ENCODE results near the gene ENTPD1.
"Not testable (repeated sequence)": the region's sequence is repeated elsewhere in the genome, so short reads cannot be mapped to it uniquely, and the experiment has no call there.

Gene ENTPD1

DNA sequence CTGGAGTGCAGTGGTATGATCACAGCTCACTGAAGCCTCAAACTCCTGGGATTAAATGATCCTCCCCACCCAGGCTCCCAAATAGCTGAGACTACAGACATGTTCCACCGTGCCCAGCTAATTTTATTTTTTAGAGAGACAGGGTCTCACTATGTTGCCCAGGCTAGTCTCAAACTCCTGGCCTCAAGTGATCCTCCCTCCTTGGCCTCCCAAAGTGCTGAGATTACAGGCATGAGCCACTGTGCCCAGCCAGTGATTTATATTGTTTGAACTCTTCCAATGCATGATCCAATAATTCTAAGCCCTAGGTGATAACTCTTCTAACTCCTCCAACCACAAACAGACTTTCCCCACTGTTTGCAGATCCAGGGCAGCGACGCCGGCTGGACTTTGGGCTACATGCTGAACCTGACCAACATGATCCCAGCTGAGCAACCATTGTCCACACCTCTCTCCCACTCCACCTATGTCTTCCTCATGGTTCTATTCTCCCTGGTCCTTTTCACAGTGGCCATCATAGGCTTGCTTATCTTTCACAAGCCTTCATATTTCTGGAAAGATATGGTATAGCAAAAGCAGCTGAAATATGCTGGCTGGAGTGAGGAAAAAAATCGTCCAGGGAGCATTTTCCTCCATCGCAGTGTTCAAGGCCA, 110.0 kb downstream of the ENTPD1 start:
- no peak for DNase-seq (ENCODE audit: low spot score)

DNA sequence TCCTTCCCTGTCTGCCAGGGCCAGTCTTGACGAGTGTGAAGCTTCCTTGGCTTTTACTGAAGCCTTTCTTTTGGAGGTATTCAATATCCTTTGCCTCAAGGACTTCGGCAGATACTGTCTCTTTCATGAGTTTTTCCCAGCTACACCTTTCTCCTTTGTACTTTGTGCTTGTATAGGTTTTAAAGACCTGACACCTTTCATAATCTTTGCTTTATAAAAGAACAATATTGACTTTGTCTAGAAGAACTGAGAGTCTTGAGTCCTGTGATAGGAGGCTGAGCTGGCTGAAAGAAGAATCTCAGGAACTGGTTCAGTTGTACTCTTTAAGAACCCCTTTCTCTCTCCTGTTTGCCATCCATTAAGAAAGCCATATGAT, 110.5 kb downstream of the ENTPD1 start:
- no peak for DNase-seq (ENCODE audit: low spot score)

DNA sequence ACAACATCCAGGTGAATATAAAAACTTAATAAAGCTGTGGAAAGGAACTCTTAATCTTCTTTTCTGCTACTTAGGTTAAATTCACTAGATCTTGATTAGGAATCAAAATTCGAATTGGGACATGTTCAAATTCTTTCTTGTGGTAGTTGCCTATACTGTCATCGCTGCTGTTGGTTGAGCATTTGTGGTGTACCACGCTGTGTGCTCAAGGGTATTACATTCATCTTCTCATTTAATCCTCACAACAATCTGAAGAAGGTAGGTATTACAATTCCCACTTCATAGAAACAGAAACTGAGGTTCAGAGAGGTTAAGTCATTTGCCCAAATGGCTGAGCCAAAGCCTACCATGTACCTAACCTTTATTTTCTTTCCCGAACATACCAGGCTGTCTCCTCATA, 111.9 kb downstream of the ENTPD1 start:
- DNase-seq (ENCODE audit: low spot score), result no peak

DNA sequence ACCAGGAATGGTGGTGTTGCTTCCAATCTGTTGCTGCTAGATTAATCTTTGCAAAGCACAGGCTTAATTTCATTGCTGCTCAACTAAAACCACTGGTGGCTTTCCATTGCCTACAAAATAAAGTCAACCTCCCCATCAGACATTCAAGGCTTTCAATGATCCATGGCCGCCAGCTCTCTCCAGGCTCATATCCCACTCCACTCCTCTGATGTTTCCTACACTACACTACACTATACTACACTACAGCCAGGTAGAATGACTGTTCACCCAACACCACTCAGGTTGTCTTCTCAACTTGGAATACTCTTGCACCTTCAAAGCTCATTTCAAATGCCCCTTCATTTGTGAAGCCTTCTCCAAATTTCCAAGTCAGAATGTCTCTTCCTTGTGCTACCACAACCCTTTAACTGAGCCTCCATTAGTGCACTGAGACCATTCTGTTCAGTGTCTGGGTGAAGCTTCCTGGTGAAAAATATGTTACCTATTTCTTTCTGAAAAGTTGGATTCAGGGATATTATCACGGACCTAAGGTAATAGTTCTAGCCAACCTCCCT, 116.3 kb downstream of the ENTPD1 start:
- no peak for DNase-seq (ENCODE audit: low spot score)

DNA sequence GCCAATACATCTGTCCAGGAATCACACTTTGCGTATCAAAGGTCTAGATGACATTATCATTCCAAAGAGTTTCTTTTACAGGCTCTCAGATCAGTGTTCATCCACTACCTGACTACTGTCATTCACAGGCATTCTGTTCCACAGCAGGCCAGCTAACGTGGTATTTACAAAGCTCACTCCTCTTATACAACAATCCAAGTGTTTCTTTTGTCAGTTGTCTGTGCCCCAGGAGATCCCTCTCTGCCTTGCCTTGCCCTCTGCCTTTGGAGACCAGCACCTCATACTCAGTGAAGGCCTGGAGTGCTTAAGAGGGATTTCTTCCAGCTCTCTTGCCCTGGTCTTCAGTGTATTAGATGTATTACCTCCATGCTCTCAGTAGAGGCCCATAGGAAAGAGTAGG, 117.2 kb downstream of the ENTPD1 start:
- DNase-seq (ENCODE audit: low spot score), result no peak

GRCh38 chr10:95873651-95874050, 117.7 kb downstream of the ENTPD1 start:
- no peak for DNase-seq (ENCODE audit: low spot score)

DNA sequence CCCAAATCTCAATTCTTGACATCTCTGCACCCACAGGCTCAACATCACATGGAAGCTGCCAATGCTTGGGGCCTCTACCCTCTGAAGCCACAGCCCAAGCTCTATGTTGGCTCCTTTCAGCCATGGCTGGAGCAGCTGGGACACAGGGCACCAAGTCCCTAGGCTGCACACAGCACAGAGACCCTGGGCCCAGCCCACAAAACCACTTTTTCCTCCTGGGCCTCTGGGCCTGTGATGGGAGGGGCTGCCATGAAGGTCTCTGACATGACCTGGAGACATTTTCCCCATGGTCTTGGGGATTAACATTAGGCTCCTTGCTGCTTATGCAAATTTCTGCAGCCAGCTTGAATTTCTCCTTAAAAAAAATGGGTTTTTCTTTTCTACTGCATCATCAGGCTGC, 118.8 kb downstream of the ENTPD1 start:
- not testable (repeated sequence) for DNase-seq (ENCODE audit: low spot score)

DNA sequence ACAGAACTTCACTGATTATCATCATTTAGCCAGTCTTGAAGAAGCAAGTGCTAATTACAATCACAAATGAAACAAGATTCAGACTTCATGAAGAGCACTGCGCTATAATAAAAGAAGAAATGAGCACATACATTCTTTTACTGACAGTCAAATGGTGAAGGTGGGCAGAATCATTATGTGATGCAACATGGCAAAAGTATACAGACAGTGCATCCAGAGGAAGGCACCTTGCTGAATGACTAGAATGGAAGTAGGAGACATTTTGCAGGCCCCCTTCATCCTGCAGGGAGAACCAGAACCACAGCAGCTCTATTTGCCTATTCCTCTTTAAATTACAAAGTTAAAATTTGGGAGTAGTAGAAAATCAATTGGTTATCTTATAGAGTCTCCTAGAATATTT, 120.8 kb downstream of the ENTPD1 start:
- no peak for DNase-seq (ENCODE audit: low spot score)

DNA sequence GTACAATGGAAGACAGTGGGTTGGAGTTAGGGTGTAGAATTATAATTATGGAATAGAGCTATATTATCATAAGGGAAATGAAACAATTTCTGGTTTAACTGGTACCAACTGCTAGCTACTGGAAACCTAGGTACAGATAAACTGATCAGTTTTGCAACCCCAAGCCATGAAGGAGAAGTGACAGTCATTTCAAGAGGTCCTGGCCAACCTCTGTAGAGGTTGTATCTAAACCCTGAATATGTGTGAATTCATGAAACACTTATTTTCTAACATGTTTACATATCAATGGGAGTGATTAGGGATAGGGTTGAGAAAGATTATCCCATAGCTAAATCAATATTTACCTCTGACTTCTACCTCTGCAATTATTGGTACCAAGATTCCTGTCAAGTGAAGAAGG, 121.9 kb downstream of the ENTPD1 start:
- DNase-seq (ENCODE audit: low spot score), result no peak

DNA sequence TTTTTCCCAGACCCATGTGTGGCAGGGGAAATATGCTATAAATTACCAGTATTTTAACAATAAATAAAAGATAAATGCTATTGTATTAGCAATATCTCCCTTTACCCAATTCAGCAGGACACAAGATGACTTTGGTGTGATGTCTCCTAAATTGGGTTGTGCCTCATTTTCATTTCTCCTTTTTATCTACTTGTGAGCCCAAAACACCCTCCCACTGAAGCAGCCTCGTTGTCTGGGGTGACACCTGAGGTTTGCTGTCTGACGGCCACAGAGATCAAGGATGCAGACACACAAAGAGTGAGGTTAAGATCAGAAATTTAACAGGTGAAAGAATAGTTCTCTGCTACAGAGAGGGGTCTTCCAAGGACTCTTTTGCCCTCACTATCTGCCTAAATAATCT, 124.7 kb downstream of the ENTPD1 start:
- DNase-seq (ENCODE audit: low spot score), result no peak

DNA sequence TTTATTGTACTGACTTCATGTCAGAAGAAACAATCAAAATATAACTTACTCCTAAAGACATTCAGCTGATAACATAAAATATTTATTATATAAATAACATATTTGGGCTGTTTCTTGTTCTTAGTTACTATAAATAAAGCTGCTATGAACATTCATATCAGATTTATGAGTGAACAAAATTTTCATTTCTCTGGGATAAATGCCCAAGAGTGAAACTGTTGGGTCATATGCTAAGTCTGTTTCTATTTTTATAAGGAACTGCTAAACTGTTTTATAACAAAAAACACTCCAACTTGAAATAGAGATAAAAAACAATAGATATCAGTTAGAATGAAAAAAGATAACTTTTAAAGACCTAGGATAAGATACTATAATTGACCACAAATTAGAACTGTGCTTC, 125.4 kb downstream of the ENTPD1 start:
- no peak for DNase-seq (ENCODE audit: low spot score)

- no peak for DNase-seq (ENCODE audit: low spot score)
Observed at GRCh38 chr10:95889830-95890229, 133.9 kb downstream of the ENTPD1 start.

GRCh38 chr10:95896071-95896850, 140.3 kb downstream of the ENTPD1 start:
- no peak for DNase-seq (ENCODE audit: low spot score)

- not testable (repeated sequence) for DNase-seq (ENCODE audit: low spot score)
Observed at GRCh38 chr10:95905897-95906580, 150.1 kb downstream of the ENTPD1 start.

DNA sequence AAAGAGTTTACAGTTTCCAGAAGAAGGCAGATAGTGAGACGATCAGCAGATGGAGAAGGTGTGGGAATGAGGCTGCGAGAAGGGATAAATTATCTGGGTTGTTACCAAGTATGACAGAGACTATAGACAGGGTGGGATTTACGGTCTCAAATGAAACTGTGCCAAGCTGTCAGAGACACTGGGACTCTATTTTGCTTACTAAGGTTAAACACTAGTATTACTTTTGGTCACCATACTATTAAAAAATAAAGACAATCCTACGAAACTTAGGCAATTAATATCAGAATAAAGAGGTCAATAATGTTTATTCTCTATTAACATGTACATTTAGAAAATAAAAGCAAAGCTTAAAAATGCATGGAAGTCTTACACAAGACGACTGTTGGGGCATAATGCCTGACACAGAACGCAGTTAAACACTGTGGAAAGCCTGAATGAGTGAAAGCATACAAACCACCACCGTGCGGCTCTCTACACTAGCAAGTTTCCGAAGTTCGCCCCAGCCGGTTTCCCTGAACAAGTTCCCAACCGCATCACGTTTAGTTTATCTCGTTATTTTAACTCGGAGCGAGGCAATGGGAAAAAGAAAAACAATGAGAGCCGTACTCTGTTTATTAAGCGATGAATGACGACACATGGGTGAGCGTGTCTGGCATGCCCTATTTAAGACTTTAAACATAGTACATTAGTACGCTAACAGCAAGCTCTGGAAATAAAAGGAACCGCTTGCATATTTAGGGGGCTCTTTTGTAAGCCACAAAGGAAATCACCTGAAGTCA, 150.9 kb downstream of the ENTPD1 start:
- DNase-seq (ENCODE audit: low spot score), result peak; percentile 52

DNA sequence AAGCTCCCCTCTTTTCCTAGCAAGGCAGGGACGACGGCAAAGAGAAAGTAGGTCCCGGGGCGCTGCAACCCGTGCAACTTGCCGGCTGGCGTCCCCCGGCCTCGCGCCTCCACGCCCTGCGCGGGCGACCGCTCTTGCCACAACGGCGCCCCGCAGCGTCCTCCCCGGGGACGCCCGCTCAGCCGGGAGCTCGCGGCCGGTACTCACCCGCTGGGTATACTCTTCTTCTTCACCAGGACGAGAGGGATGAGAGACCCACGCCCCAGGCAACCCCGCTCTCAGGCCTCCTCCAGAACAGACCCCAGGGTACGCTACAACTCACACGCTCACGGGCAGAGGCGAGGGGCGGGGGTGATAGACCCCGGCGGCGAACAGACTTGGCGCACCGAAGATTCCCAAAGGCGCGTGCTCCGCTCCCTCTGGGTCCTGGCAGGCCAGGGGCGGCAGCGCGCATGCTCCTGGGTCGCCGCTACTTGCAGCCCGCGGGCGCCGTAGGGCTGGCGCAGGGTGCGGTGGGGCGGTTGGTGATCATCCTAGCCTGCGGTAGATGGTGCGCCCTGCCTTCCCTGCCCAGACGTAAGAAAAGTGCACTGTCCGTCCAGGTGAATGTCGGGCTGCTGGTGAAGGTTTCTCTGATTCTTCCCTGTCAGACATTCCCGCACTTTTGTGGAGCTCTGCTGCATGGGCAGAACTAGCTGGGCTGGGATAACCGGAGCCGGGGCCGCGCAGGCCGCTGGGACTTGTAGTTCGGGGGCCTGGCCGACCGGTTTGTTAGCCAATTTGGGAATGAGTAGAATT, 151.7 kb downstream of the ENTPD1 start, which contains the start of gene CC2D2B:
Gene CC2D2B (plus strand): TSS at position 520 of the 798 bp plus-strand sequence. CDS start 3,349 bp downstream, outside the sequence.
- DNase-seq (ENCODE audit: low spot score), result peak; percentile 79

- no peak for DNase-seq (ENCODE audit: low spot score)
Observed at GRCh38 chr10:95908450-95908849, 152.5 kb downstream of the ENTPD1 start.

DNA sequence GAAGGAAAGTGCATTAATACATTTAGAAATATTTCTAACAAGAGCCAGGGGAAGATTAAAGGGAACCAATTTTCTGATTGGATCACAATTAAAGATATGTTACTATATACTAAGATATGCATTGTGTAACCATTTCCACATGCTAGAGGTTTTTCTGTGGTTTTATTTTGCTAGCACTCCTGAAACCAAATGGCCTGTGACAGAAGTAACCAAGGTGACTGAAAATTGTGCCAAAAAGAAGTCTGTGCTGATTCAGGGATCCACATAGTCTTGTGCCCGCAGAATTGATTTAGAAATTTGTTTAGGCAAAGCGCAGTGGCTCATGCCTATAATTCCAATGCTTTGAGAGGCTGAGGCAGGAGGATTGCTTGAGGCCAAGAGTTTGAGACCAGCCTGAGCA, 153.6 kb downstream of the ENTPD1 start:
- no peak for DNase-seq (ENCODE audit: low spot score)

- not testable (repeated sequence) for DNase-seq (ENCODE audit: low spot score)
Observed at GRCh38 chr10:95916039-95916438, 160.1 kb downstream of the ENTPD1 start.

Measured in HuH-7.5 (cell line).